ENCODE data around the gene TMEM185B.
A peak's percentile ranks its signal among the peaks of the same experiment; 100 is the strongest.

The TMEM185B gene

GRCh38 chr2:120231974-120232635 lies 8.9 kb upstream of the TMEM185B start:
- peak; percentile 51 to 53 for DNase-seq (ENCODE audit: low read depth in 2 of 2)

- no peak for DNase-seq (ENCODE audit: low read depth in 2 of 2)
Observed at GRCh38 chr2:120231564-120231973, 8.4 kb upstream of the TMEM185B start.

GRCh38 chr2:120230515-120231471 lies 7.6 kb upstream of the TMEM185B start:
- DNase-seq (ENCODE audit: low read depth in 2 of 2), result no peak

DNA sequence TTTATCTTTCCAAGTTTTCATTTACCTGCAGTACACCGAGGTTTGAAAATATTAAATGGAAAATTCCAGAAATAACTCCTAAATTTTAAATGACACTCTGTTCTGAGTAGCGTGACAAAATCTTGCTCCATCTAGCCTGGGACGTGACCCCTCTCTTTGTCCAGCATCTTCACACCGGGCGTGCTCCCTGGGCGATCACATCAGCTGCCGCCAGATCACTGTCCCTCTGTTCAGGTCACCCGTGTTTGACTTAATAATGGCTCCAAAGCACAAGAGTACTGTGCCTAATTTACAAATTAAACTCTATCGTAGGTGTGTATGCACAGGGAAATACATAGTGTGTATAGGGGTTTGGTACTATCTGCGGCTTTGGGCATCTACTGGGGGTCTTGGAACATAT lies 6.1 kb upstream of the TMEM185B start:
- no peak for DNase-seq (ENCODE audit: low read depth in 2 of 2)

DNA sequence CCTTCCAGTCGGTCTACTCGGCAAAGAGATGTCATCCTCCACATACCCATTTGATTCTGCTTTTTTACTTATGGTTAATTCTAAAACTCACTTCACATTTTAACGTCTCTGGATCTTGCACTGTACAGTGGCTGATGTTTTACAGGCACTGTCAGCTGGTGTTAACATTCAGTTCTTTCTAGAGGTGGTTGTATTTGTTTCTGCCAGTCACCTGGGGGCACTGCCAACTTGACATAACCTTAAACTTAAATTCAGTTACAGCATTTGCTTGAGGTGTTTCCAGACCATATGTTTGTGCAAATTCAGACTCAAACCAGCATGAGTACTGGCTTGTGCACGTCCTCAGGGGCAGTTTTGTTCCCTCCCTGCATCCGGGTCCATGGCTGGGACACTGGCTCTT lies 5.3 kb upstream of the TMEM185B start:
- no peak for DNase-seq (ENCODE audit: low read depth in 2 of 2)

GRCh38 chr2:120227111-120227991 lies 4.2 kb upstream of the TMEM185B start:
- no peak for DNase-seq (ENCODE audit: low read depth in 2 of 2)

- DNase-seq (ENCODE audit: low read depth in 2 of 2), result no peak
Observed at GRCh38 chr2:120226316-120226715, 3.1 kb upstream of the TMEM185B start.

GRCh38 chr2:120225549-120226065 lies 2.4 kb upstream of the TMEM185B start:
- no peak for DNase-seq (ENCODE audit: low read depth in 2 of 2)

GRCh38 chr2:120224735-120225548 lies 1.7 kb upstream of the TMEM185B start:
- DNase-seq (ENCODE audit: low read depth in 2 of 2), result no peak

DNA sequence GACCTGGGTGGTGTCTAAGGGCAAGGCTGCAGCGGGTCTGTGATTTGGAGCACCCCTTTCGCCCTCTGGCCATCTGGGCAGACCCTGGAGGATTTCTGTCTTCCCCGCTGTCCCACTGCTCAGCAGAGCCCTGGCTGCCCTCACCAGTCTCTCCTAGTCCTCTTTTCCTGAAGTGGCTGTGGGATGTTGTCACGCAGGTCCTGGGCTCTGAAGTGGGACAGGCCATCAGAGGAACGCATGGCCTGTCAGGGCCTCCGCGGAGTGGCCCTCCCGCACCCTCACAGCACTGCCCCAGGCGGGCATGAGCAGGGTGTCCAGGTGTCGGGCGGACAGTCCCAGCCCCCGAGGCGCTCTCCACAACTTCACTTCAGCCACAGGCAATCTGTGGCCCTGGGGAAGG lies 1.1 kb upstream of the TMEM185B start:
- no peak for DNase-seq (ENCODE audit: low read depth in 2 of 2)

DNA sequence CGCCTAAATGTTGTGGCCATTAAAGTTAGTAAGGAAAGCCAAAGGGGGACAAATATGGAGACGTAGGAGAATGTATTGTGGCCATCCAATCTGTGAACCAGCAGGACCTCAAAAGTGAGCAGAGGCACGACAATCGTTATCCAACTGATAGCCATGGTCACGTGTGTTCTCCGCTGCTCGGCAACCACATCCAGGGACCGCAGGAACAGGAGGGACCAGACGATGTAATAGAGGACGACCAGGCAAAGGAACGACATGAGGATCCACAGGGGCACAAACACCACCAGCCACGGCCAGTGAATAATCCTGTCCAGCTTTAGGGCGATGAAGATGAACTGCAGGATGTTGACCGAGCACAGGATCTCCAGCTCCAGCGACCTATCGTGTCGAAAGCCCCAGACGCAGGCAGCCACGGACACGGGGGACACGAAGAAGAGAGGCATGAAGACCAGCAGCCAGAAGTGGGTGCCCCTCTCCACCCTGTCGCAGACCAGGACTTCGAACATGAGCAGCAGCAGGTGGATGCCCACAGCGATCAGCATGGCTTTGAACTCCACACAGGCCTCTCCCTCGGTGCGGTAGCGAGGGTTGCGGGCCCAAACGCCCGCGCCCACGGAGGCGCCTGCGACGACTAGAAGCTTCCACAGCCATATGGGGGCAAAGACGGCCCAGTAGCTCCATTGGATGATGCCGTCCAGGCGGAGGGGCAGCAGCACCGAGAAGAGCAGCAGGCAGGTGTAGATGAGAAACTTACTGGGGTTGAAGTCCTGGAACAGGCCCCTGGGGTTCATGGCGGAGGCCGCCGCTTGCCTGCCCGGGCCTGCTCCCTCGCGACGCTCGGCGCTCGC lies 790 bp downstream of the TMEM185B start:
- DNase-seq (ENCODE audit: low read depth in 2 of 2), result no peak

GRCh38 chr2:120221616-120222015 lies 1.6 kb downstream of the TMEM185B start:
- no peak for DNase-seq (ENCODE audit: low read depth in 2 of 2)

DNA sequence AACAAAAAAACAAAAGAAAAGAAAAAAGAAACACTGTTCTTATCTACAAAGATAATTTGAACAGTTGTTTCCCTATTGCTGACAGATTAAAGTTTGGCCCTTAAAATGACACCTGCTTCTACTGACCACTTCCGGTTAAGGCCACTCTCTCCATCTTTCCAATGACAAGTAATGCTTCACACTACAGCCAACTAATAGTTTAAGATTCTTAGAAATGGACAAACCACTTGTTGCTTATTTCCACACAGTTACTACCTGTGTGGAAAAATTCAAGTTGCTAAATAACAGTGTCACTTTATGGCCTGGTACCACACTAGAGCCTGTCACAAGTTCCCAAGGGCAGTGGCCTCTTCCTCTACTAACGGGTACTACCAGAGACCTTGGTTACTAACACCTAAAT lies 2.4 kb downstream of the TMEM185B start:
- DNase-seq (ENCODE audit: low read depth in 2 of 2), result no peak

- no peak for DNase-seq (ENCODE audit: low read depth in 2 of 2)
Observed at GRCh38 chr2:120219766-120220165, 3.4 kb downstream of the TMEM185B start.

- DNase-seq (ENCODE audit: low read depth in 2 of 2), result no peak
Observed at GRCh38 chr2:120219291-120219690, 3.9 kb downstream of the TMEM185B start.

DNA sequence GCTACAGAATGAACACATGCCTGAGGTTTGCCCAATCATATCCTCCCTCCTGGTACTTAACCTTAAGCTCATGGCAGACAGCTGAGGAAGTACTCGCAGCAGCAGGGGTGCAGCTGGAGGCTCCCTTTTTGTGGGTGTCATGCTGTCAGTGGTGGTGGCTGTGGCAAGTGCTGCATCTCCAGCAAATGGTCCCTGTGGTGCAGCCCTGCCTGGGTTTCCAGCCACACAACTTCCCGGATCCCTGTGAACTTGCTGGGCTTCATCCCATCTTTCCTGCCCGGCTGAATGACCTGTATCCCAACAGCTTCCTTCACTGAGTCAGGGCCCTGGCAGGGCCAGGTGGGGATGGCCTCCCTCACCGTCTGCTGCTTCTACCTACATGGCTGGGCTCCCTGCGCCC lies 5.0 kb downstream of the TMEM185B start:
- no peak for DNase-seq (ENCODE audit: low read depth in 2 of 2)

DNA sequence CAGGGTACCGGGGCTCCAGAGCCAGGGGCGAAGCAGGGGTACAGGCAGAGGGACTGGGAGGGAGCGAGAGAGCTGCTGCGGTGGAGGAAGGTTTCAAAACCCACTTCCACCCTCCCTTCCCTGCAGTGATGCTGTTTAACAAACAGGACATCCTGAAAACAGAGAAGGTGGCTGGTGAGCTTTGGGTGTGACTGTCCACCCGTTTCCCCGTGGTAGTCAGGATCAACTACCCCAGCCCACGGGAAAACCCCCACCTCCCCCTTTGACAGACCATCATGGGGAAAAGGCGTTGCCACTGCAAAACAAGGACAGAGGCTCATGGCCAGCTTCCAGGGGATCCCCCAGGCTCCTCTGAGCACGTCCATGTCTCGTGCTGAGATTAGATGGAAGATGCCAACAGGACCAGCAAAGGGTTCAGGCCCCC lies 12.9 kb downstream of the TMEM185B start:
- no peak for DNase-seq (ENCODE audit: low read depth in 2 of 2)

- DNase-seq (ENCODE audit: low read depth in 2 of 2), result no peak
Observed at GRCh38 chr2:120209427-120210269, 13.6 kb downstream of the TMEM185B start.

All from activated CD4-positive, alpha-beta T cell treated with anti-CD3 and anti-CD28 coated beads for 24 hours (primary cell).